ENCODE measurements around the gene SCARF2. TPM values are rescaled to one million over a fixed set of nuclear protein-coding genes. Genes with fewer than 3 reads are reported as not detected.

The SCARF2 gene
- total RNA-seq, 2 experiments from 2014 or later, result 0.76 to 1.2 TPM

DNA sequence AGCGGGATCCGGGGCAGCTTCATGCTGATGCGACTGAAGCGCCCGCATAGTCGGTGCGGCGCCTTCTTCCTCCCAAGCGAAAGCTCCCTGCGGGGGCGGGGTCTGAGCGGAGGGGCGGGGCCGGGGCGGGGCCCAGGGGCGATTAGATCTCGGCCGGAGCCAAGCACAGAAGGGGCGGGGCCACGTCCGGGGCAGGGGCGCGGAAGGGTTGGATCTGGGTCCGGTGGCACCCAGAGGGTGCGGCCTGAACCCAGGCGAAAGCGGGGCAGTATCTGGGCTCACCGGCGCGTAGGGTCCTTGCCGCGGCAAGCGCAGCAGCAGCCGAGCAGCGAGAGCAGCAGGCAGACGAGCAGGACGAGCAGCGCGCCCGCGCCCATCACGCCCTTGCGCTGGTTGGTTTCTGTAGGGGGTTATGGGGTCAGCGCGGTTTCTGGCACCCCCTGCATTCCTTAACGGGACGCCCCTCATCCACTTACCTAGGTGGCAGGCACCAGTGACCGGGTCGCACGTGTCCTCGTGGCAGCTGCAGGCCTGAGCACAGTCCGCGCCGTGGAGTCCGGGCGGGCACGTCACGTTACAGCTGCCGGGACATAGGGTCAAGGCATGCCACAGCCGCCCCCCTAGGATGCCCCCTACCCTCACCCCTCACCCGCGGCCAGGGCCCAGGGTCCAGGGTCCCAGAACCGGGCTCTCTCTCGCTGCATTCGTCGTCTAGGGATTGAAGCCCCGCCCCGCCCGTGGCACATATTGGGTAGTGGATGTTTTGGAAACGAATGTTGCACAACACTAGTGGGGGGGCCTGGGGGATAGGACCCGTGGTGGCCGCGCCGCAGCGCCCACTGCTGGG lies 8.1 kb downstream of the SCARF2 start:
- CTCF ChIA-PET, result interaction anchor here (0.7 to 4.4 kb wide), 5 partner anchors 11 to 67 kb away, joined by 3 to 18 read pairs (median 9); no protein-coding TSS in a partner anchor
- Mint-ChIP-seq H3K27ac (peak overlapping the region; percentile 66), H3K27me3 (ENCODE audit: low read depth) (peaks cover 58% of the 10 kb centered on the region), H3K36me3 (ENCODE audit: low read depth) (no peaks in the 10 kb centered on the region), H3K4me3 (peak overlapping the region; percentile 76), H3K4me1 (ENCODE audit: low read depth) (peaks cover 21% of the 10 kb centered on the region), H3K9me3 (ENCODE audit: insufficient read depth) (no peaks in the 10 kb centered on the region)
- peak; percentile 80 for ATAC-seq
- POLR2A ChIA-PET, result interaction anchor here (1.2 to 1.4 kb wide), 2 partner anchors 27 to 34 kb away, joined by 3 to 5 read pairs; no protein-coding TSS in a partner anchor
- DNase-seq, result peak; percentile 86

DNA sequence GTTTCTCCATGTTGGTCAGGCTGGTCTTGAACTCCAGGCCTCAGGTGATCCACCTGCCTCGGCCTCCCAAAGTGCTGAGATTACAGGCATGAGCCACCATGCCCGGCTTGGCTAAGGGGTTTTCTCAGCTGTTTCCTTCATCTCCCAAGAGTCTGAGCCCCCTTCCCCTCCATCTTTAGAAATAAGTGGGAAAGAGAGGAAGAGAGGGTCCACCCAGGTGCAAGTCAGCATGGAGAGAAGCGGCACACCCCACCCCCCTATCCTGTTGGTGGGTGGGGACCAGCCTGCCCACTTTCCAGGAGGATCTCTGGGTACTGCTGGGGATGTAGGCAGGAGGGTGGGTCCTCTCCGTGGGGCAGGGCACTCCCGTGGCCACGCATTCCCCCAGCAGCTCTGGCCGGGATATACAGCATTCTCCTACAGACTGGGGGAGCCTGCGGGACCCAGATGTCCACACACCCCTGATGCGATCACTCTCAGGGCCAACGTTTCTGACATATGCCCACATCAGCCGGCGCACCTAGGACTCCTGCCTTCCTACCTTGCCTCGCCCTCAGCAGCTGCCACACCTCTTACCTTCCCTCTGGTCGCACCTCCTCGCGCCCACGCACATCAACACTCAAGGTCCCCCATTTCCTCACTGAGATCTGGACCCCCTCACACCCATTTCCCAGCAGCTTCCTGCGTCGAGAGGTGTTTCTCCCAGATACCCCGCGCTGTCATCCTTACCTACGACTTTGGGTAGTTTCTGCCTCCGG lies 8.9 kb downstream of the SCARF2 start:
- POLR2A ChIA-PET, result interaction anchor here (0.5 to 1.4 kb wide), 4 partner anchors 16 to 316 kb away, joined by 3 to 5 read pairs (median 4); no protein-coding TSS in a partner anchor
- no peaks in the 10 kb centered on the region for H3K9me3 Mint-ChIP-seq (ENCODE audit: insufficient read depth)
- H3K4me1 Mint-ChIP-seq (ENCODE audit: low read depth), result peaks cover 21% of the 10 kb centered on the region
- peak overlapping the region; percentile 66 for H3K27ac Mint-ChIP-seq
- CTCF ChIA-PET, result interaction anchor here (0.7 to 4.4 kb wide), 6 partner anchors 10 to 136 kb away, joined by 3 to 18 read pairs (median 7); no protein-coding TSS in a partner anchor
- no peaks in the 10 kb centered on the region for H3K36me3 Mint-ChIP-seq (ENCODE audit: low read depth)
- no peak for DNase-seq
- peaks cover 53% of the 10 kb centered on the region for H3K27me3 Mint-ChIP-seq (ENCODE audit: low read depth)
- H3K4me3 Mint-ChIP-seq, result peak overlapping the region; percentile 76
- no peak for ATAC-seq

DNA sequence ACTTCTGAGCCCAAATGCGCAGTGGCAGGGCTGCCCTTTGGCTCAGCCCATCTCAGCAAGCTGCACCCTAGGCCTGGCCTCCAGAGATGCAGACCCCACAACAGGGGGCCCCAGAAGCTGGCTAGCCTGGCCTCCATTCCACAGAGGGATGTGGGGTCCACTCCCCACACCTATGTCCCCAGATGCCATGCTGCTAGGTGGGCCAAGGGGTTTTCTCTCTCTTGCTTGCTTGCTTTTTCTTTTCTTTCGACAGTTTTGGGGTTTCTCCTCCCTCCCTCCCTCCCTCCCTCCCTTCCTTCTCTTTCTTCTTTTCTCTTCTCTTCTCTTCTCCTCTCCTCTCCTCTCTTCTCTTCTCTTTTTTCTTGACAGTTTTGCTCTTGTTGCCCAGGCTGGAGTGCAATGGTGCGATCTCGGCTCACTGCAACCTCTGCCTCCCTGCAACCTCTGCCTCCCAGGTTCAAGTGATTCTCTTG lies 9.6 kb downstream of the SCARF2 start:
- Mint-ChIP-seq H3K9me3 (ENCODE audit: insufficient read depth) (no peaks in the 10 kb centered on the region), H3K36me3 (ENCODE audit: low read depth) (no peaks in the 10 kb centered on the region), H3K27me3 (ENCODE audit: low read depth) (peaks cover 52% of the 10 kb centered on the region), H3K27ac (no peak overlapping the region), H3K4me1 (ENCODE audit: low read depth) (peaks cover 21% of the 10 kb centered on the region), H3K4me3 (no peak overlapping the region)
- ATAC-seq (no peak), DNase-seq (no peak)
- ChIA-PET CTCF (interaction anchor here (0.7 to 4.4 kb wide), 5 partner anchors 10 to 136 kb away, joined by 3 to 18 read pairs (median 9); partner anchors contain the start of gene ZNF74), POLR2A (interaction anchor here (0.5 to 1.4 kb wide), 4 partner anchors 17 to 315 kb away, joined by 3 to 5 read pairs (median 4); no protein-coding TSS in a partner anchor)

DNA sequence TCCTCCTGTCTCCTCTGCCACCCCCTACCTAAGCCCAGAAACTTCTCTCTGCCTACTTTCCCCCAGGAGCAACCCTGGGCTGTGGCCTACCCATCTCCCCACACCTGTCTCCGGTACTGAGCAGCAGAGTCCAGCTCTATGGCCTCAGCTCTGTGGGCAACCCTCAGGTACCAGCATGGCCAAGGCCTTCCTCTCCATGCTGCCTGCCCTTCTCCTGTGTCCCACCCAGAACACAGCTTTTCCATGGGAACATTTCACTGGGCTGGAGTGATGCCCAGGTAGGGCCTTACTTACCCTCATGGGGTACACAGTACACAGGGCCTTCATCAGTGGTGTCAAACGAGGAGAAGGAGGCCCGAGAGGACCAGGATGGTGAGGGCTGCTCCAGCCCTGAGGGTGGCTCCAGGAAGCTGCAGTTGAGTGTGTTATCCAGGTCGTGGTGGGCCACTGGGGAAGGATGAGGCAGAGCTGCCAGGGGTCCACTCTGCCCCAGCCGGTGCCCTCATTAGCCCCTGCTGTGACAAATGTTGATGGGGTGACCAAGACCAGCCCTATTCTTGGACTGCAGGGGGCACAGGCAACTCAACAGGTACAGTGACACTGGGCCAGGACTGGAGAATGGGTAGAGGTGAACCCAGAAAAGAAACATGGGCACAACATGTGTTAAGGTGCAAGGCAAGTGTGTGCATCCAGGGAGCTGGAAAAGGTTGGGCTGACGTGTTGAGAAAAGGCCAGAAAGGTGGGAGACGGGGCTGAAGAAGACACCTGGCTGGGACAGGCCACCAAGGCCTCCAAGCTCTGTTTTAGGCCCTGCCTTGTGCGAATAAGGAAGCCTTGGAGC lies 10.3 kb downstream of the SCARF2 start:
- Mint-ChIP-seq H3K4me3 (no peak overlapping the region), H3K27me3 (ENCODE audit: low read depth) (peaks cover 47% of the 10 kb centered on the region), H3K4me1 (ENCODE audit: low read depth) (peaks cover 21% of the 10 kb centered on the region), H3K36me3 (ENCODE audit: low read depth) (no peaks in the 10 kb centered on the region), H3K27ac (no peak overlapping the region), H3K9me3 (ENCODE audit: insufficient read depth) (no peaks in the 10 kb centered on the region)
- no peak for ATAC-seq
- DNase-seq, result no peak
- ChIA-PET CTCF (interaction anchor here (0.7 to 4.4 kb wide), 4 partner anchors 9 to 137 kb away, joined by 3 to 18 read pairs (median 10); partner anchors contain the start of gene ZNF74), POLR2A (interaction anchor here (0.9 to 1.1 kb wide), 2 partner anchors 17 to 217 kb away, joined by 3 to 4 read pairs; no protein-coding TSS in a partner anchor)

DNA sequence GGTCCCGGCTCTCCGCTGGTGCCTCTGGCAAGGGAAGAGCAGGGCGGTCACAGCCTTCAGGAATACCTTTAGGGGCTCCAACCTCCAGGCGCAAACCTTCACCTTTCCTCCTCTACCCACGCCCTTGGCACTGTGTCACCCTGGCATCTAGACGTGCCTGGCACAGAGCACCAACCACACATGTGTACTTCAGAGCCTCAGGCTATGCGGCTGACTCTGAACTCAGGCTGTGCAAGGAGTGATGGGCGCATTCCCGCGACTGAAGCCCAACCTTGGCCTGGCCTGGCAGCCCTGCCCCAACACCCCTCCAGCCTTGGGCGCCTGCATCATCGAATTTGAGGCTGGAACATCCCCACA lies 11.4 kb downstream of the SCARF2 start:
- CTCF ChIA-PET, result interaction anchor here (4.4 kb wide), 1 partner anchor 8 kb away, joined by 18 read pairs; no protein-coding TSS in a partner anchor
- Mint-ChIP-seq H3K4me1 (ENCODE audit: low read depth) (peaks cover 16% of the 10 kb centered on the region), H3K36me3 (ENCODE audit: low read depth) (no peaks in the 10 kb centered on the region), H3K9me3 (ENCODE audit: insufficient read depth) (no peaks in the 10 kb centered on the region), H3K27me3 (ENCODE audit: low read depth) (peaks cover 39% of the 10 kb centered on the region), H3K4me3 (no peak overlapping the region), H3K27ac (no peak overlapping the region)
- POLR2A ChIA-PET, result interaction anchor here (0.9 kb wide), 1 partner anchor 216 kb away, joined by 3 read pairs; no protein-coding TSS in a partner anchor
- ATAC-seq (no peak), DNase-seq (no peak)

DNA sequence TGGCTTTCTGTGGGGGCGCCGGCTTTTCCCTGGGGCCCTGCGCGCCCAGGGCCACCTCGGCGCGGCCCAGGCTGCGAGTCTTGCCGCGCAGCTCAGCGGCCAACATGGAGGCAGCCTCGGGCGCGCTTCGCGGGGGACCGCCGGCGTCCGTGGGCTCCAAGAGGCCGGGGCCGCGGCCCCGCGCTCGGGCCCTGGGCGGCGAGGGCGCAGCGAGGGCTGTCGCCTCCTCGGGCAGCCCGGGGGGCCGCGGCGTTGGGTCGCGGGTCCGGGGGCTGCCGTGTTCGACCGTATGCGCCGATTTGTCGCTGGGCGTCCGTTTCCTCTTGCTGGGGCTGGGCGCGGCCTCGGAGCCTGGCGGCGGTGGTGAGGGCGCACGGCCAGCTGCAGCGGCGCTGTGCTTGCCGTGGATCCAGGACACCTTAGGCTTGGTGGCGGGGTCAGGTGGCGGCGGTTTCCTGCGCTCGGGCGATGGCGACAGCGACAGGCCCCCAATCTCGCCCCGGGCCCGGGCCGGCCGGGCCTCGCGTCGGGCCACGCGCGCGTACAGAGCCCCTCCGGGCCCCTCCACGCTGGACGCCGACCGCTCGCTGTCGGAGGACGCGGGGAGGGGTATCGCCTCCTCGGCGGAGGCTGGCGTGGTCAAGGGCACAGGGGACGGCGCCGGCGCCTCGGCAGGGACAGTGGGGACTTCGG lies 11.9 kb downstream of the SCARF2 start:
- Mint-ChIP-seq H3K36me3 (ENCODE audit: low read depth) (no peaks in the 10 kb centered on the region), H3K27ac (no peak overlapping the region), H3K4me1 (ENCODE audit: low read depth) (peaks cover 12% of the 10 kb centered on the region), H3K9me3 (ENCODE audit: insufficient read depth) (no peaks in the 10 kb centered on the region), H3K27me3 (ENCODE audit: low read depth) (peaks cover 36% of the 10 kb centered on the region), H3K4me3 (no peak overlapping the region)
- POLR2A ChIA-PET, result no interaction called here
- CTCF ChIA-PET, result no interaction called here
- DNase-seq, result no peak
- no peak for ATAC-seq

DNA sequence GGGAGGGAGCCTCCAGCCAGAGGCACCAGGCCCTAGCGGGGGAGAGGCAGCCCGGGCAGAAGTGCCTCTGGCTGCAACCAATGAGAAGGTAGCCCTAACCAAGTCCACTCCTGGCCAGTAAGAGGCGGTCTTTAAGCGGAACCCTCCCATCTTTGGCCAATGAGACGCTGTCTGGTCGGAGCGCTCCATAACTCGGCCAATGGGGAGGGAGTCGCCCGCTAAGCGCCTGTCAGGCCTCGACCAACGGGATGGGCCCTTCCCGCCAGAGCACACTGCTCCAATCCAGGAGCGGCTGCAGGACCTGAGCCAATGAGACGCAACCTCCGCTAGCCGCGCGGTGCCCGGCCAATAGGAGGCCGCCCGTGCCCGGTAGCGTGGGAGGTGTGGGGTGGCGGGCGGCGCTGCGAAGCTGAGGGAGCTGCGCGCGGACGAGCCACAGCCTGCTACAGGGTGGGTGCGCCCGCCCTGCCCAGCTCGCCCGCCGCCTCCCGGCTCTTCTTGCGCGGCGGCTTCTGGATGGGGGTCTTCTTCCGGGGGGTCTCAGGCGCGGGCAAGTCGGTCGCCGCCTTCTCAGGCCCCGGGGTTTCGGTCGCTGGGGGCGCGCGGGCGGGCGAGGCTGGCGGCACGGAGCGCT lies 12.6 kb downstream of the SCARF2 start:
- Mint-ChIP-seq H3K36me3 (ENCODE audit: low read depth) (no peaks in the 10 kb centered on the region), H3K27ac (no peak overlapping the region), H3K4me3 (no peak overlapping the region), H3K9me3 (ENCODE audit: insufficient read depth) (no peaks in the 10 kb centered on the region), H3K27me3 (ENCODE audit: low read depth) (peaks cover 31% of the 10 kb centered on the region), H3K4me1 (ENCODE audit: low read depth) (peaks cover 7% of the 10 kb centered on the region)
- no peak for DNase-seq
- no peak for ATAC-seq
- ChIA-PET POLR2A (no interaction called here), CTCF (no interaction called here)

DNA sequence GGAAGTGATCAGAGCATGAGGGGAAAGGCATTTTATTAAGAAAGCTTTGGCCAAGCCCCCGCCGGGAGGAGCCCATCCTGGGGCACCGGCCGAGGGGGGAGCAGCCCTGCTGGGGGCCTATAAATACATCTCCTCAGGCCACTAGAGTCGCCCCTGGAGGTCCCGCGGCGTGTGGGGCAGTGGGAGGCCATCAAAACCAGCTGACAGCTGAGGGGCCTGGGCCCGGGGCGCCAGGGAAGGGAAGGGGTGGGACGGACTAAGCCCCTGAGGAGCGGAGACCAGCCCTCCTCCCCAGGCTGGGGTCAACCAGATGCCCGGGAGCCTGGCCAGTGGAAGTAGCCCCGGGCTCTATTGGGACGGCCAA lies 13.1 kb downstream of the SCARF2 start:
- peaks cover 28% of the 10 kb centered on the region for H3K27me3 Mint-ChIP-seq (ENCODE audit: low read depth)
- DNase-seq (no peak), ATAC-seq (no peak)
- no peaks in the 10 kb centered on the region for H3K36me3 Mint-ChIP-seq (ENCODE audit: low read depth)
- H3K27ac Mint-ChIP-seq, result no peak overlapping the region
- H3K4me3 Mint-ChIP-seq, result no peak overlapping the region
- POLR2A ChIA-PET, result no interaction called here
- CTCF ChIA-PET, result no interaction called here
- no peaks in the 10 kb centered on the region for H3K9me3 Mint-ChIP-seq (ENCODE audit: insufficient read depth)
- H3K4me1 Mint-ChIP-seq (ENCODE audit: low read depth), result peaks cover 7% of the 10 kb centered on the region

DNA sequence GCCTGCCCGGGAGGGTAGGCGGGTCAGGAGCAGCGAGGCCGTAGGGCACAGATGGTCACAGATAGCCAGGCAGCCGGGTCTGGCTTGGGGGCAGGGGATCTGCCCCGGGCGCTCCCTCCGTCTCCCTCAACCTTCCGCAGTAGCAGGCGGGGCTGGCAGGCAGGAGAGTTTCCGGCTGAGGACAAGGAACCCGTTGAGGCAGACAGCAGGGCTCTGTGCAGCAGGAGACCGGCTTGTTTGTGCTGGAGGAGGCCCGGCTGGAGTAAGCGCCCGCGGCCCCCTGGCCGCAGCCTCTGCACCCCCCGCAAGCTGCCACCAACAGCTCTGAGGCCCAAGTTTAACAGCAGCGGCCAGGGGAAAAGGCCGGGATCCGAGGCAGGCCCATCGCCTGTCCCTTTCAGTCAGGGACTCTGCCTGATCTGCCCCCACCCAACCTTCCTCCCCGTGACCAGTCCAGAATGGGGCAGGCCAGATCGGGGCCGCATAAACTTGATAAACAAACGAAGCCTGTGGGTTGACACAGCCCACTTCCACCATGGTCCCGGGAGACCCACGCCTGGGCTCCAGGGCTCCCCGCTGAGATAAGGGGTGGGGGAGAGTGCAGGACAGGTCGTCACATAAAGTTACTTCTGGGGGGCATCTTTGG lies 13.6 kb downstream of the SCARF2 start:
- H3K9me3 Mint-ChIP-seq (ENCODE audit: insufficient read depth), result no peaks in the 10 kb centered on the region
- CTCF ChIA-PET, result no interaction called here

More for the DNA sequence above, 13.6 kb downstream of the SCARF2 start:
- H3K27me3 Mint-ChIP-seq (ENCODE audit: low read depth), result peaks cover 27% of the 10 kb centered on the region
- H3K4me3 Mint-ChIP-seq, result no peak overlapping the region
- H3K36me3 Mint-ChIP-seq (ENCODE audit: low read depth), result no peaks in the 10 kb centered on the region
- POLR2A ChIA-PET, result no interaction called here
- H3K4me1 Mint-ChIP-seq (ENCODE audit: low read depth), result peaks cover 8% of the 10 kb centered on the region
- no peak for ATAC-seq
- DNase-seq, result no peak
- no peak overlapping the region for H3K27ac Mint-ChIP-seq
